Prostate gland (tissue), 2 donors: Measurements from ENCODE around the gene TBC1D19. TPM values are rescaled to one million over a fixed set of nuclear protein-coding genes. Genes with fewer than 3 reads are reported as not detected.
"Not testable (repeated sequence)": the region's sequence is repeated elsewhere in the genome, so short reads cannot be mapped to it uniquely, and the experiment has no call there.

ENCODE experiments used
- DNase-seq: peaks from one replicate; pipeline ENCODE4 v3.0.0-alpha.2; 2019; ENCODE audit warnings: low spot score
- H3K27ac ChIP-seq, 2 donors: fragments of 200-600 bp; sonication (generic); 2 replicates each; pipeline ENCODE4 v1.5.1; 2017 to 2019
- H3K27me3 ChIP-seq: fragments of 200-600 bp; sonication (generic); replicated peaks from 2 replicates; pipeline ENCODE4 v1.5.1; 2019; ENCODE audit not compliant: insufficient read depth
- H3K36me3 ChIP-seq, 2 donors: fragments of 200-600 bp; sonication (generic); 1 replicate in 1 of 2; 2 replicates in 1 of 2; pipeline versions ENCODE4 v1.5.1 to v1.8.1; 2017 to 2019
- H3K4me1 ChIP-seq: fragments of 200-600 bp; sonication (generic); replicated peaks from 2 replicates; pipeline ENCODE4 v1.5.1; 2019
- H3K4me3 ChIP-seq, 2 donors: fragments of 200-600 bp; sonication (generic); 2 replicates each; pipeline ENCODE4 v1.5.1; 2017 to 2019
- H3K9me3 ChIP-seq: fragments of 200-600 bp; sonication (generic); 2 replicates; pipeline ENCODE4 v1.5.1; 2017
- CTCF ChIP-seq, 4 experiments: fragments of 200-600 bp in 2 of 4; fragments of 450-650 bp in 2 of 4; sonication (generic) in 2 of 4; IDR thresholded peaks; 1 replicate in 3 of 4; 2 replicates in 1 of 4; pipeline ENCODE4 v1.5.1; 2016 to 2019; ENCODE audit warnings: antibody characterized with exemption in 4 of 4, mild to moderate bottlenecking in 2 of 4, moderate library complexity in 2 of 4
- POLR2A ChIP-seq: fragments of 450-650 bp; IDR thresholded peaks from one replicate; pipeline ENCODE4 v1.6.1; 2016; ENCODE audit warnings: antibody characterized with exemption, mild to moderate bottlenecking
- POLR2AphosphoS5 ChIP-seq: sonication (generic); formaldehyde crosslinking; IDR thresholded peaks from one replicate; pipeline ENCODE4 v1.6.1; 2017; ENCODE audit warnings: antibody characterized with exemption
- WGBS: methylation state at CpG from one replicate; pipeline ENCODE4 v1.1.5; 2018; 5-methylcytosine and 5-hydroxymethylcytosine counted together
- intact Hi-C: fragments of 100-400 bp; cut with DNase I; formaldehyde crosslinking; loops from one replicate; pipeline ENCODE4 v1.14.2; 2022
- total RNA-seq, 2 donors: library from RNA; depleted of rRNA; stranded (reverse); fragments of >200 nt; gene quantifications; one replicate each; pipeline ENCODE4 v1.1.0, GENCODE V29; 2016

The TBC1D19 gene
- total RNA-seq, 2 donors from 2014 or later = 11.3 to 19.9 TPM

DNA sequence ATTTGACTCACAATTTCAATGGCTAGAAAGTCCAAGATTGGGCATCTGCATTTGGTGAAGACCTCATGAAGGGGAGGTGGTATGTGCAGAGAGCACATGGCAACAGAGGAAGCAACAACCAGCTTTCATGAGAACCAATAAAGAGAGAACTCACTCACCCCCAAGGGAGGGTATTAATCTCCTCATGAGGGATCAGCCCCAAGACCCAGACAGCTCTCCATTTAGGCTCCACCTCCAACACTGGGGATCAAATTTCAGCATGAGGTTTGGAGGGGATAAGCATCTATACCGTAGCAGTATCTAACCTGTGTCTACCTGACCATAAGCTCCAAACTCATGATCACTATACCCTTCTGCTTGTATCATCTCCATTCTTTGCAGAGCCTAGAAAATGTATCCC, 9.3 kb upstream of the TBC1D19 start:
- Histone ChIP-seq H3K36me3 (no peaks in the 10 kb centered on the region), H3K27me3 (no peaks in the 10 kb centered on the region), H3K9me3 (no peaks in the 10 kb centered on the region), H3K27ac (no peak overlapping the region), H3K4me1 (no peaks in the 10 kb centered on the region), H3K4me3 (no peak overlapping the region)
- no peak for TF ChIP-seq POLR2AphosphoS5
- TF ChIP-seq POLR2A = no peak
- no peak for TF ChIP-seq CTCF (IDR thresholded peaks at IDR 0.05)
- DNase-seq = no peak
- intact Hi-C loops = loop anchor here (10.0 kb wide), 1 partner anchor 90 kb away; no protein-coding TSS in a partner anchor
- 50% methylated on average over 1 of the region's 1 CpG for WGBS

- DNase-seq = no peak
- Histone ChIP-seq H3K4me1 (no peaks in the 10 kb centered on the region), H3K27ac (no peak overlapping the region), H3K36me3 (no peaks in the 10 kb centered on the region), H3K4me3 (no peak overlapping the region), H3K9me3 (no peaks in the 10 kb centered on the region), H3K27me3 (no peaks in the 10 kb centered on the region)
- intact Hi-C loops = loop anchor here (10.0 kb wide), 1 partner anchor 91 kb away; no protein-coding TSS in a partner anchor
- 34% methylated on average over 7 of the region's 7 CpGs for WGBS
- no peak for TF ChIP-seq CTCF (IDR thresholded peaks at IDR 0.05)
- no peak for TF ChIP-seq POLR2A
- no peak for TF ChIP-seq POLR2AphosphoS5
Measured at GRCh38 chr4:26576231-26576739, 7.6 kb upstream of the TBC1D19 start.

GRCh38 chr4:26577066-26577465, 6.8 kb upstream of the TBC1D19 start:
- TF ChIP-seq CTCF (IDR thresholded peaks at IDR 0.05) (no peak), POLR2AphosphoS5 (no peak), POLR2A (no peak)
- H3K27me3 ChIP-seq = no peaks in the 10 kb centered on the region
- DNase-seq = no peak
- no peaks in the 10 kb centered on the region for H3K4me1 ChIP-seq
- H3K4me3 ChIP-seq = no peak overlapping the region
- H3K9me3 ChIP-seq = no peaks in the 10 kb centered on the region
- H3K36me3 ChIP-seq = no peaks in the 10 kb centered on the region
- 61% methylated on average over 2 of the region's 2 CpGs for WGBS
- intact Hi-C loops = loop anchor here (10.0 kb wide), 1 partner anchor 92 kb away; no protein-coding TSS in a partner anchor
- no peak overlapping the region for H3K27ac ChIP-seq

DNA sequence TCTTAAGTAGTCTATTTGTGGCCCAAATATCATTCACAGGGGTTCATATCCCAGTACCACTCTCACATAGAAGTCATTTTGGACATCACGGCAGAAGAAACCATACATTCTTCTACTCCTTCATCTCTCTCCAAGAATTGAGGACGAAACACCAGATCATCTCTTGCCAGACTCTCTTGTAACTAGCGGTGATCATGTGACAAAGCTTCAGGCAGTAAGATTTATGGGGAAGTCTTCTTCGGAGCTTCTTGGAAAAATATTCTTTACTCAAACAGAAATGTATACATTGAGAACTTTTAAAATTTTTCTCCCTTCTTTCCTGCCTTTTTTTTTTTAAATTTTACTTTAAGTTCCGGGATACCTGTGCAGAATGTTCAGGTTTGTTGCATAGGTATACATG, 4.7 kb upstream of the TBC1D19 start:
- H3K9me3 ChIP-seq = no peaks in the 10 kb centered on the region
- no peaks in the 10 kb centered on the region for H3K36me3 ChIP-seq
- H3K27me3 ChIP-seq = no peaks in the 10 kb centered on the region
- intact Hi-C loops = loop anchor here (10.0 kb wide), 1 partner anchor 94 kb away; no protein-coding TSS in a partner anchor
- H3K27ac ChIP-seq = no peak overlapping the region
- H3K4me1 ChIP-seq = no peaks in the 10 kb centered on the region
- TF ChIP-seq POLR2AphosphoS5 (no peak), POLR2A (no peak), CTCF (IDR thresholded peaks at IDR 0.05) (no peak)
- H3K4me3 ChIP-seq = no peak overlapping the region
- DNase-seq = no peak
- WGBS = 83% methylated on average over 5 of the region's 5 CpGs

GRCh38 chr4:26581341-26581740, 2.5 kb upstream of the TBC1D19 start:
- H3K36me3 ChIP-seq, H3K9me3 ChIP-seq, H3K4me3 ChIP-seq, H3K27ac ChIP-seq, intact Hi-C loops, H3K4me1 ChIP-seq, DNase-seq, H3K27me3 ChIP-seq: not testable (repeated sequence)
- 94% methylated on average over 4 of the region's 4 CpGs for WGBS
